GM19455 (cell line): Measurements from ENCODE around the gene KYNU.
"Not testable (repeated sequence)": the region's sequence is repeated elsewhere in the genome, so short reads cannot be mapped to it uniquely, and the experiment has no call there.

Experiments used
- ATAC-seq: cut with Tn5 transposase; IDR thresholded peaks from one replicate; pipeline ENCODE4 v1.9.1; 2021; ENCODE audit not compliant: unreplicated experiment

The KYNU gene

DNA sequence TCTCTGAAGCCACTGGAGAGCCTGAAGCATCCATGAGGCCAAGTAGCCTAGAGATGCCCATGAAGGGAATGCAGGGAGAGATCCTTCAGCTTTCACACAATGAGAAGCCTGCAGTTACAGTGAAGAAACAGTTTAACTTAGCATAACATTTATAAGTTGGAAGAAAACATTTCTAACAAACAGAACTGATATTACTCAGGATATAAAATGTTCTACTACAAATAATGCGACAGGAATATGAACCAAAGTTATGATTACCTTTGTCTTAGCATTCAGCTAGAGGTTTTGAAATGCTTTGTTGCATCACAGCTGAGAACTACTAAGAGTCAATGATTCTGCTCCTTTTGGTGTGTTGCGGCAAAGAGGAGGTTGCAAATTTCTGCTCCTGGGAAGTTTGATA lies 6.9 kb upstream of the KYNU start:
- no peak for ATAC-seq

DNA sequence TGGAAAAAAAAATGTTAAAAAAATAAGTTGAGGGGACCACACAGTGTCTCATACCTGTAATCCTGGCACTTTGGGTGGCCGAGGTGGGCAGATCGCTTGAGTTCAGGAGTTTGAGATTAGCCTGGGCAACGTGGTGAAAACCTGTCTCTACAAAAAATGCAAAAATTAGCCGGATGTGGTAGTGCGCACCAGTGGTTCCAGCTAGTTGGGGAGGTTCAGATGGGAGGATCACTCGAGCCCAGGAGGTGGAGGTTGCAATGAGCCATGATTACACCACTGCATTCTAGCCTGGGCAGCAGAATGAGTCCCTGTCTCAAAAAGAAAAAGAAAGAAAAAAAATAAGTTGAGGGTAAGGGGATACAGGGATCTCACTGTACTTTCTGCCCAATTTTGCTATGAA lies 6.1 kb upstream of the KYNU start:
- ATAC-seq: peak; percentile 25

DNA sequence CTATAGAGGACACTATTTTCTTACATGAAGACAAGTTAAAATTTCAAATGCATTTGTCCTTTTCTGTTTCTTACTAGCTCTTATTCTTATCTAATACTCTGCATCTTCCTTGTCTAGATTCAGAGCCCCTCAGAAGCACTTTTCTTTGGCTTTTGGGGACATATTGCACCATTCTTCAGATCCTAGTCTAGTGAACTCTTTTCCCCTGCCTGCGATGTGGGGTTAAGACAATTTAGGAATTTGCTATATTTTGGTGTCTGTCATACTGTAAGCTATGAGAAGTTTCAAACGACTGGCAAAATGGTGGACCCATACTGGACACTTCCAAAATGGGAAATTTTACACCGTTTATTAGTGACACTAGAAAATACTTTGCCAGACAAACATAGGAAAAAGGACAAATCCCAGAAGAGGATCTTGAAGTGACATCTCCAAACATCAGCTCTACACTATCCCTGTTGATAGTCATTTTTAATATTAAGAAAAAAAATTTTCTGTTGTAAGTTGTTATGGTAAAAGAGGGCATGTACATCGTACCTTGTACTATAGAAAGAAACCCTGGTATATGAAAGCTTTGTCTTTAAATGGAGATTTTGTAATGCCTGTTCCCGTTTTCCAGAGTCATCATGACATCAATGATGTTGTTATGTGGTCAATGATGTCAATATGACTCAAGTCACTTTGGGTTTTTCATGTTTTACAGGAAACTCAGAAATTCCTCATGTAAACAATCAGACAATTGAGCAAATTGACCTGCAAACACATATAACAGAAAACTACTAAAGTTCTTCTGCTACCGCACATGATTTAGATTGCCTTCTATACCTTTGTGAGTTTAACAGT lies 4.4 kb upstream of the KYNU start:
- ATAC-seq: no peak

DNA sequence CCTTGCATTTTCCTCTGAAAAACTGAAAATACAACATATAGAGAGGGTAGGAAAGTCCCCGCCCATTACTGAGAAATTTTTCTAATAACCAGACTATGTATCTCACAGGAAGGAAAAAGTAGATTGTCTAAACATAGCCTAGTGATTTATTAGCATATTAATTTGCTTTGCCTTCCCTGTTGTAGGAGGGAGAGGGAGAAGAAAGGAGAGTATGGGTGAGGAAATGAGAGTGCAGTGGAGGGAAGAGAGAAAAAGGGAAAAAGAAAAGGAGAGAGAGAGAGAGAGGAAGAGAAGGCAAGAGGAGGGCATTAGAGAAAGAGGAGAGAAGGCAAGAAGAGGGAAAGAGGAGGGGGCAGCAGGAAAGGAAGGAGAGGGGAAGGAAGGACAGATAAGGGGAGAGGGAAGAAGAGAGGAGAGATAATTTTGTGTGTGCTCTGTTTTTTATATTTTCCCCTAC lies 3.6 kb upstream of the KYNU start:
- no peak for ATAC-seq

DNA sequence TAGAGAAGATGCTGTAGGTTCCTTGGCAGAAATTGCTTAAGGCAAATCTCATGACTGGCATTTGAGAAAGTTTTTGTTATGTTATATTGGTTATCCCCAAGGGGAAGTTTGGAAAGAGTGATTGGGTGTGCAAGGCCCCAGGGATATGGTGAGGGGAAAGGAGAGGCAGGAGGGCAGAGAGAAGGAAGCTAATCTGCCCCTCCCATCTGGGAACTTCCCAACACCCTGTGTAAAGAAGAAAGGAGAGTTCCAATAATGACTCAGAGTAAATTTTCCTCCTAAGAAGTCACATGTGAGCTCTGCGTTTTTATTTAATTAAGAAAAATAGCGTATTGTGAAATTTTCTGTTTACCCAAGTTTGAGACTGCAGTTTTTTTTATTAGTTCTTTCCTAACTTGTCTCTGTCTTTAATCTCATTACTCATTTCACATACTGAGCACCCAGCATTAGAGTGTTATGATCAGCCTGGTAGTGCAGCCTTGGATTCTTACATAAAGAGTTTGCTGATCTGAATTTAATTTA lies 3.1 kb upstream of the KYNU start:
- no peak for ATAC-seq

DNA sequence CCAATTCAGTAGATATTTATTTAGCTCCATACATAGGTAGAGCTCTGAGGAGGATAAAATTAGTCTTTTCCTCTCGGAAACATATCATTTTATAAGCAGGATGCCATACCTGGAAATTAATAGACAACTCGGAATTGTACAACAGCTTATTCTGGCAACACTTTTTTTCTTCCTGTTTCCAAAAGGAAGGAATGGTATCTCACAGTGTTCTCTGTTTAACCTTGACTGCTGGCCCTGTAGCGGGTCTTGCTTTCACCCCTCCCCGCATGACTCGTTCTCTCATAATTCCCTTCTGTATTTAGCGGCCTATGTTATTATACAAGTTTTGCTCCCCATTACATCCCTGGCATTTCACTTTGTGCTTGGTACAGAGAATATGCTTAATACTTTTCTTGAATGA lies 2.5 kb upstream of the KYNU start:
- no peak for ATAC-seq

DNA sequence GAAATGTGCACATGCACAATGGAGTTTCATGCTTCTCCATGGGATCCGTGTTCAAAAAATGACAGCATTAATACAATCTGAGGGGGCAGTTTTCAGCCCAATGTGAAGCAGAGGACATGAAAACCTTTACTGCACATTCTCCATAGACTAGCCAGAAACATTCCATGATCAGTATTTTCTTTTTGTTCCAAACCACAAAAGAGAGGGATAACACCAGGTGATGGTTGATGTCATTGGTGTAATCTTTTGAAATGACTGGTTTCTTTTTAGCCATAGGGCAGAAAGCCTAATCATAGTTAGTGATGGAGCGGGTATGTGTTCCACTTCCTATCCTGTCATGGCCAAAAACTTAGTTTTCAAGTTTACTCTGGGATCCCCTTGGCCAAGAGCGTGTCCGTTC lies 1.8 kb upstream of the KYNU start:
- ATAC-seq: no peak

DNA sequence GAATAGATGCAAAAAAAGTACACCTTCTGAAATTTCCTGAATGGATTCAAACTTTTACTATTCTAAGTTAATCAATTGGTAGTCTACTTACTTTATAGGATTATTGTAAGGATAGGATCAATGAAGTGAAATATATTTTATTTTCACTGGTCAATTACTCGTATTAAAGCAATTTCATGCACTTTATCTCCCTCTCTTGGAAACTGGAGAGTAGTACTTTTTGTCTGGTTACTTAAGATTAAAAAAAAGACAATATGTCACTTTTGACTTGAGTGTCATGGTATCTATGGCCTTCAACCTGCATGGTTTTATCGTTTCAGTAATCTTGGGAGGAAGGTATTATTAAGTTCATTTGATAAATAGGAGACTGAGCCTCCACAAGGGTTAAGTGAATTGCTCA lies 1.0 kb upstream of the KYNU start:
- no peak for ATAC-seq

DNA sequence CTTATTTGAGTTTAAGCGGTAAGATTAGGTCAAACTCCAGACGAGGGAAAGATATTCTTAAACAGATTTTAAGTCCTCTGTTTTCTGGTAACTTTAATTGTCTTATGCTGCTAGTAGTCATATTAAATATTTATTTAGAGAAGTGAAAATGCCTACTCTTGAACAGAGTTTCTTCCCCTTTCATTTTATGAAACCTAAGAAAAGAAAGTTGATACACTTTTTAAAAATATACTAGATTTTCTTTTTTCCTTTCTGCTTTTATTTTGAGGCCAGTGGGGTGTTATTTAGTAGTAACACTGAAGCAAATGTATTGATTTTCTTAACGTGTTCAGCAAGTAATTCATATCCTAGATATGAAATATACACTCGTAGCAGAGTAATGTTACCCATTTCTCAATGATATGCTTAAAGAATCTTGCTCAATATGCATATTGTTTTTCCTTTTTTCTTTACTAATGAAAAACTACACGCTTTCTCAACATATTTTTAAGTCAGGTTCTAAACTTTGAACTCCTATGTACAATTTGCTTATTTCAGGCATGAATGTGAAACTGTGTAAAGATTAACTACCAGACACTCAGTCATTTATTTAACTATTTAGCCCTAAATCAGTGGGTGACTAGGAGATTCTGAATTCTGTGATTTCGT lies 691 bp downstream of the KYNU start:
- no peak for ATAC-seq

DNA sequence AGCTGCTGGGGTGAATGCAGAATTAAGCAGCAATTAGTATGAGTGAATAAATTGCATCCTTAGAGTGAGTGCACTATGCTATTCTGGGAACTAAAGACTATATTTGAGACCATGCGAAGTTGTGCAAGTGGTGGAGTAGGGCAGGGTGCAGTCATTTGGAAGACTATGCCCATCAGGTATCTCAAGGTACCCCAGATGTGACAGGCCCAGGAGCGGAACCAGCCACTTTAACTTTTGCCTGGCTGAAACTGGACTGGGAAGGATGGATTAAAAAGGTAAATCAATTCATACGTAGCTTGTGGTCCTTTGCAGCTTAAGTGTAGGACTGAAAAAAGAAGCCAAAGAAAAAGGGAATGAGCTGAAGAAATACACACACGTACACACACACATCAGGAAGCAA lies 1.7 kb downstream of the KYNU start:
- ATAC-seq: no peak

DNA sequence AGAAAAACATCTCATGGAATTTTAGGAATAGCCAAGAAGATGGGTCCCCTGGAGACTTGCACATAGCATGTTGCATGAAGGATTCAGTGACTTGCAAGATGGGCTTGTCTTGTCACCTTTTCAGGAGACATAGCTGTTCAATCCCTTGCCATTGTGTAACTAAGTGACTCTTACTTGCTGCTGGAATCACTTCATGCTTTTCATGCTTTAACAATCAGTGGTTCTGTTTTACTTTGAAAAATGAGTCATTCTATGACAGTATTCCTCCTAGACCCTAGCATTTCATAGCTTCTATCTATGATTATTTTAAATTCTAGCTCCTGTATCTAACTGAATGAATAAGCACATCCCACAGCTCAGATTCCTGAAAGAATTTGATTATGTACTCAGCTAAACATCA lies 2.8 kb downstream of the KYNU start:
- no peak for ATAC-seq

DNA sequence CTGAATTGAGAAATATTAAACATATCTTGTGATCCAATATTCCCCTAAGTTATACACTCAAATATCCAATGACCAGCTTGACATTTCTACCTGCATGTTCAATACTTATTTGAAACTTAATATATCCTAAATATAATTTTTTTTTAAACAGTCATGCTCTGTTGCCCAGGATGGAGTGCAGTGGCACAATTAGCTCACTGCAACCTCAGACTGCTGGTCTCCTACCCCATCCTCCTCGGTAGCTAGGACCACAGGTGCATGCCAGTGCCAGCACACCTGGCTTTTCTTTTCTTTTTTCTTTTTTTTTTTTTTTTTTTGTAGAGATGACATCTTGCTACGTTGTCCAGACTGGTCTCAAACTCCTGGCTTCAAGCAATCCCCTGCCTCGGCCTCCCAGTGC lies 4.2 kb downstream of the KYNU start:
- ATAC-seq: no peak

DNA sequence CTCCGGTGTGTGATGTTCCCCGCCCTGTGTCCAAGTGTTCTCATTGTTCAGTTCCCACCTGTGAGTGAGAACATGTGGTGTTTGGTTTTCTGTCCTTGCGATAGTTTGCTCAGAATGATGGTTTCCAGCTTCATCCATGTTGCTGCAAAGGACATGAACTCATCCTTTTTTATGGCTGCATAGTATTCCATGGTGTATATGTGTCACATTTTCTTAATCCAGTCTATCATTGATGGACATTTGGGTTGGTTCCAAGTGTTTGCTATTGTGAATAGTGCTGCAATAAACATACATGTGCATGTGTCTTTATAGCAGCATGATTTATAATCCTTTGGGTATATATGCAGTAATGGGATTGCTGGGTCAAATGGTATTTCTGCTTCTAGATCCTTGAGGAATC lies 5.0 kb downstream of the KYNU start:
- ATAC-seq: not testable (repeated sequence)

DNA sequence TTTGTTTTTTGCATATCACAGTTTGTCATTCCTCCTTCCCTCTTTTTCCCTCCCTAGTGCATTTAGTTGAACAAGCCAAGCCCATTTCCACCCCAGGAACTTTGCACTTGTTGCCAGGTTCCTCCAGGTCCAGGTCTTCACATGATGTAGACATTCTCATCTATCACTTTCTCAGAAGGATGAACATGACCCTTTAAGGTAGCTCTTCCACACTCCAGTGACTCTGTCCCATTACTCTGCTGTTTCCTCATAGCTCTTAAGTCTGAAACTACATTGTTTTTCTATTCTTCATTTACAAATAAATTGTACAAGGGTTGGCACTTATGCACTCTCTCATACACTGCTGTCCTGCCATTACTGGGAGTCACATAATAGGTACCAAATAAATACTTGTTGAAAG lies 6.1 kb downstream of the KYNU start:
- no peak for ATAC-seq

DNA sequence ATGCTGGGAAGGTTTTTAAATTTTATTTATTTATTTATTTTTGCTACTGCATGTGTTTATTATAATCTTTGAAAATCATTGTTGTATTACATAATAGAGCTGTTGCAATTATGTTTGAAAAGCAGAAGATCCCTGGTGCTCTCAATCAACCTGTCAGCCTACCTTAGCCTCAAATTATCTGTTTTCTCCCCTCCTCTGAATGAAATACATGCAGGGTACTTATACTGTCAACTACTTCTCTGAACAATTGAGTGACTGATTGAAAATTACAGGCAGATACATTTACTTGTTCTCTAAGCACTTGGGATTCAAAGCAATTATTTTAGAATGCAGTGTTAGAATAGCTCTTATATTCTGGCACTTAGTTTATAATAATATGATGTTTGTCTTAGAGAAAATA lies 8.1 kb downstream of the KYNU start:
- ATAC-seq: no peak

DNA sequence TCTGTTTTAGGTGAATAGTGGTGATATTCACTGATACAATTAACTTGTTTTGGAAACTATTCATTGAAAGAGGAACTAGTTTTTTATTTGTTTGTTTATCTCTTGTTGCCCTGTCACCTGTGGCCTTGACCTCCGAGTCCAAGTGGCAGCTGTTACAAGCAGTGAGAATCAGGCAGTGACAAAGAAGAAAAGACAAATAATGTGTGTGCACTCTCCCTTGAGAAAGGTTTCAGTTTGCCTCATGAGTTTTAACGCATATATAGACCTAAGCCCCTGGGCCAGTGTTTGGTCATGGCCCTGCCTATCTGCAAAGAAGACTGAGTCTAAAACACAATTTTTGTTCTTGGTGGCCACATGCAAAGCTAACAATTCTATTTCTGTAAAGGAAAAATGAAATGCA lies 15.3 kb downstream of the KYNU start:
- ATAC-seq: peak; percentile 100

DNA sequence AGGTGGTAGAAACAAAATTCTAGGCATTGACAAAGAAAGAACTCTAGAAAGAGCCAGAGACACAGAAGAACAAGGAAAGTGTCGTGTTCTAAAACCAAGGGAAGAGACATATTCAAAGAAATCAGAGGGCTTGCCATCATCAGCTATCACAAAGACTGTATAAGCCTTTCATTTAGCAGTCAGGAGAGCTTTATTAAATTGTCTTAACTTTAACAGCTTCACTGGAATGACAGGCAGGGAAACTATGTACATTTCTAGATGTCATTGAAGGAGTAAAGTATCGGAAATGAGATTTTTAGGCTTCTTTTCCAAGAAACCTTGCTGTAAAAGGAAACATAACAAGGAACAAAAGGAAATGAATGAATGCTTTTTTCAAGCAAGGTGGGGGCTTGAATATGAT lies 15.8 kb downstream of the KYNU start:
- ATAC-seq: no peak

DNA sequence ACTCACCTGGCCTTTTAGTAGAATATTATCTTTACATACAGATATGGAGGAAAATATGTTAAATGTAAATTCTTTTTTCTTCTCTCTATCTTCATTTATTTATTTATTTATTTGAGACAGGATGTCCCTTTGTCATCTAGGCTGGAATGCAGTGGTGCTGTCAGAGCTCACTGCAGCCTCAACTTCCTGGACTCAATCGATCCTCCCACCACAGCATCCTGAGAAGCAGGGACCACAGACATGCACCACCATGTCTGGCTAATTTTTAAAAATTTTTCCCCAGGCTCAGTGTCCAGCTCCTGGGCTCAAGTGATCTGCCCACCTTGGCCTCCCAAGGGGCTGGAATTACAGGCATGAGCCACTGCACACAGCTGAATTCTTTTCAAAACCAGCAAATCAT lies 20.3 kb downstream of the KYNU start:
- ATAC-seq: no peak

DNA sequence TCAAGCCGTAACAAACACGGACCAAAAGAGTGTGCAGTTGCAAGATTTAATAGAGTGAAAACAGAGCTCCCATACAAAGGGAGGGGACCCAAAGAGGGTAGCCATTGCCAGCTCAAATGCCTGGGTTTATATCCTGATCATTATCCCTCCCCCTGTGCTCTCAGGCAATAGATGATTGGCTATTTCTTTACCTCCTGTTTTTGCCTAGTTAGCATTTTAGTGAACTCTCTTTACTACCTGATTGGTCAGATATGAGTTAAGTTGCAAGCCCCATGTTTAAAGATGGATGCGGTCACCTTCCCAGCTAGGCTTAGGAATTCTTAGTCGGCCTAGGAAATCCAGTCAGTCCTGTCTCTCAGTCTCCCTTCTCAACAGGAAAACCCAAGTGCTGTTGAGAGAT lies 22.9 kb downstream of the KYNU start:
- ATAC-seq: not testable (repeated sequence)

DNA sequence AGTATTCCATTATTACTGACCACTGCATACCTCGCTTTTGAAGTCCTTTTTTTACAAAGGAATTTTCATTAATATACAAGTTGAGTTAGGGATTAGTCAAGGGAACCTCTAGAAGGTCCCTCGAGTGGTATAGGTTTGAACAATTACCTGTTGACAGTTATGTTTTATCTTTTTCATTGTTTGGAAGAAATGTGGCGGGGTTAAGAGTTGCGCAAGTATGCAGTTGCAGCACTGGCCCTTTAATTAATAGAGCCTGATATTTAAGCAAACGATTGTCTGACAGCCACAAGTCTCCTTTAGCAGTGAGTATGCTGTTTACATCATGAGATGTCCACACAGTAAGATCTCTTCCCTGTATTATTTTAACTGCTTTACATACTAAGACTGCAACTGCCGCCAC lies 24.3 kb downstream of the KYNU start:
- no peak for ATAC-seq

DNA sequence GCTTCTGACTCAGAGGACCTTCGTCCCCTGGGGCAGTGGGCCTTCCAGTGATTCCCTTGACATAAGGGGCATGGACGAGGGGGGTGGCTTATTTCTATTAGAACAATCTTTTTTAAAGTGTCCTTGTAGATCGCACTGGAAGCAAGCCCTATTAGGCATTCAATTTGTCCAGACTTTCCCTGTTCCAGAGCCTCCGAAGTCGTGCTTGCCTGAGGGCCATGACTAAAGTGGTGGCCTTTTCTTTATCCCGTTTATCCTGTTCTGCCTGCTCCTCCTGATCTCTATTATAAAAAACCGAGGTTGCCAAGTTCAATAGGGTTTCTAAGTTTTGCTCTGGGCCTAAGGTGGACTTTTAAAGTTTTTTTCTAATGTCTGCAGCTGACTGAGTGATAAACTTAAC lies 26.3 kb downstream of the KYNU start:
- ATAC-seq: not testable (repeated sequence)

DNA sequence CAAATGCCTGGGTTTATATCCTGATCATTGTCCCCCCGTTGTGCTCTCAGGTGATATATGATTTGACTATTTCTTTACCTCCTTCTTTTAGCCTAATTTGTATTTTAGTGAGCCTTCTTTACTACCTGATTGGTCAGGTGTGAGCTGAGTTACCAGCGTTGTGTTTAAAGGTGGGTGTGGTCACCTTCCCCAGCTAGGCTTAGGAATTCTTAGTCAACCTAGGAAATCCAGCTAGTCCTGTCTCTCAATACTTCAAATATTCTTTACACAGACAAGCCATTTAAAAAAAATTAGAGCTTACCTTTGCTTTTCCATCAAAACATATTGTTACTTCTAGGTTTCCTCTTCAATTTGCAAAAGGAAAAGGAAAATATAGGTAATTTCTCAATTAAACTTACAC lies 30.2 kb downstream of the KYNU start:
- no peak for ATAC-seq
